ENCODE results near the gene CLTB.
"Not testable (repeated sequence)": the region's sequence is repeated elsewhere in the genome, so short reads cannot be mapped to it uniquely, and the experiment has no call there.

The CLTB gene

GRCh38 chr5:176415952-176416924 lies at the start of gene CLTB:
Gene CLTB, minus strand, starts transcription at chr5:176416539. Its CDS starts 176 bp downstream, at chr5:176416363.
- peak; percentile 89 to 94 for DNase-seq

GRCh38 chr5:176463113-176463764 lies 46.9 kb upstream of the CLTB start:
- DNase-seq = no peak

GRCh38 chr5:176461349-176461748 lies 45.0 kb upstream of the CLTB start:
- no peak for DNase-seq

GRCh38 chr5:176458904-176459561 lies 42.7 kb upstream of the CLTB start:
- no peak for DNase-seq

- no peak for DNase-seq
Measured at GRCh38 chr5:176454724-176455394, 38.5 kb upstream of the CLTB start.

- no peak for DNase-seq
Measured at GRCh38 chr5:176450077-176450476, 33.7 kb upstream of the CLTB start.

GRCh38 chr5:176447978-176448608 lies 31.8 kb upstream of the CLTB start, which contains the start of gene FAF2:
Gene FAF2, plus strand, starts transcription at chr5:176448385. Its CDS starts 23 bp downstream, at chr5:176448408.
- peak; percentile 97 to 99 for DNase-seq

GRCh38 chr5:176447591-176447977 lies 31.2 kb upstream of the CLTB start:
- no peak for DNase-seq

- DNase-seq = peak in 1 of 2 donors; percentile 10
Measured at GRCh38 chr5:176446884-176447590, 30.7 kb upstream of the CLTB start.

- no peak for DNase-seq
Measured at GRCh38 chr5:176446028-176446665, 29.8 kb upstream of the CLTB start.

GRCh38 chr5:176444742-176445141 lies 28.4 kb upstream of the CLTB start:
- DNase-seq = no peak

GRCh38 chr5:176442911-176443310 lies 26.6 kb upstream of the CLTB start:
- not testable (repeated sequence) for DNase-seq

GRCh38 chr5:176441921-176442323 lies 25.6 kb upstream of the CLTB start:
- no peak for DNase-seq

- no peak for DNase-seq
Measured at GRCh38 chr5:176440927-176441706, 24.8 kb upstream of the CLTB start.

- no peak for DNase-seq
Measured at GRCh38 chr5:176438959-176439757, 22.8 kb upstream of the CLTB start.

GRCh38 chr5:176436656-176437055 lies 20.3 kb upstream of the CLTB start:
- DNase-seq = no peak

GRCh38 chr5:176432707-176433106 lies 16.4 kb upstream of the CLTB start:
- no peak for DNase-seq

GRCh38 chr5:176429972-176430371 lies 13.6 kb upstream of the CLTB start:
- DNase-seq = no peak

- no peak for DNase-seq
Measured at GRCh38 chr5:176427971-176428370, 11.6 kb upstream of the CLTB start.
